H9 (cell line): ENCODE results near the gene KCND1. TPM values are rescaled to one million over a fixed set of nuclear protein-coding genes. Genes with fewer than 3 reads are reported as not detected.

Source experiments
- DNase-seq: peaks from one replicate; pipeline ENCODE4 v3.0.0-alpha.2; 2017
- H2AFZ ChIP-seq: one replicate; pipeline ENCODE4 v1.6.1; 2013; ENCODE audit warnings: mild to moderate bottlenecking, low read length, control low read depth, moderate library complexity
- H2AK5ac ChIP-seq: 2 replicates; pipeline ENCODE4 v1.6.1; 2013; ENCODE audit warnings: low read length, control low read depth, mixed read lengths; ENCODE audit not compliant: insufficient read length
- H2BK120ac ChIP-seq: one replicate; pipeline ENCODE4 v1.6.1; 2013; ENCODE audit warnings: low read depth, mild to moderate bottlenecking, low read length, control low read depth, inconsistent platforms; ENCODE audit not compliant: poor library complexity, severe bottlenecking
- H2BK12ac ChIP-seq: 2 replicates; pipeline ENCODE4 v1.6.1; 2013; ENCODE audit warnings: low read length, control low read depth, mixed read lengths, low read depth; ENCODE audit not compliant: insufficient read length
- H2BK15ac ChIP-seq: 2 replicates; pipeline ENCODE4 v1.6.1; 2013; ENCODE audit warnings: low read depth, low read length, control low read depth
- H2BK20ac ChIP-seq: one replicate; pipeline ENCODE4 v1.6.1; 2013; ENCODE audit warnings: low read depth, mild to moderate bottlenecking, low read length, control low read depth, inconsistent platforms; ENCODE audit not compliant: poor library complexity, severe bottlenecking
- H2BK5ac ChIP-seq: 2 replicates; pipeline ENCODE4 v1.6.1; 2013; ENCODE audit warnings: low read length, control low read depth, mixed read lengths; ENCODE audit not compliant: insufficient read length
- H3K14ac ChIP-seq: 2 replicates; pipeline ENCODE4 v1.6.1; 2013; ENCODE audit warnings: low read length, control low read depth; ENCODE audit not compliant: insufficient read depth
- H3K18ac ChIP-seq: 2 replicates; pipeline ENCODE4 v1.6.1; 2013; ENCODE audit warnings: low read depth, mild to moderate bottlenecking, mixed read lengths, low read length, control low read depth; ENCODE audit not compliant: insufficient read length
- H3K23ac ChIP-seq: 2 replicates; pipeline ENCODE4 v1.6.1; 2013; ENCODE audit warnings: low read length, control low read depth, mixed read lengths, low read depth; ENCODE audit not compliant: insufficient read length
- H3K23me2 ChIP-seq: 2 replicates; pipeline ENCODE4 v1.6.1; 2013; ENCODE audit warnings: low read depth, mild to moderate bottlenecking, mixed read lengths, low read length, control low read depth; ENCODE audit not compliant: insufficient read length, poor library complexity, severe bottlenecking
- H3K27ac ChIP-seq: 2 replicates; pipeline ENCODE4 v1.5.1; 2013; ENCODE audit warnings: low read length, control low read depth, mixed read lengths, low read depth; ENCODE audit not compliant: insufficient read length
- H3K27me3 ChIP-seq: 2 replicates; pipeline ENCODE4 v1.6.1; 2013; ENCODE audit warnings: low read length, control low read depth, inconsistent platforms; ENCODE audit not compliant: insufficient read depth
- H3K4ac ChIP-seq: 2 replicates; pipeline ENCODE4 v1.6.1; 2013; ENCODE audit warnings: low read depth, mild to moderate bottlenecking, control low read depth, inconsistent platforms, low read length, moderate library complexity
- H3K4me1 ChIP-seq: 2 replicates; pipeline ENCODE4 v1.6.1; 2013; ENCODE audit warnings: low read length, control low read depth, inconsistent platforms; ENCODE audit not compliant: insufficient read depth
- H3K4me2 ChIP-seq: 2 replicates; pipeline ENCODE4 v1.6.1; 2013; ENCODE audit warnings: low read length, control low read depth, mixed read lengths; ENCODE audit not compliant: insufficient read length, insufficient read depth
- H3K56ac ChIP-seq: 2 replicates; pipeline ENCODE4 v1.6.1; 2013; ENCODE audit warnings: low read depth, mild to moderate bottlenecking, mixed read lengths, low read length, control low read depth; ENCODE audit not compliant: insufficient read length
- H3K79me1 ChIP-seq: 2 replicates; pipeline ENCODE4 v1.6.1; 2013; ENCODE audit warnings: low read depth, mild to moderate bottlenecking, moderate library complexity, low read length, control low read depth, inconsistent platforms; ENCODE audit not compliant: insufficient read depth, poor library complexity, severe bottlenecking
- H3K79me2 ChIP-seq: 2 replicates; pipeline ENCODE4 v1.6.1; 2013; ENCODE audit warnings: low read length, control low read depth, inconsistent platforms; ENCODE audit not compliant: insufficient read depth
- H3K9ac ChIP-seq: 2 replicates; pipeline ENCODE4 v1.6.1; 2013; ENCODE audit warnings: low read length, control low read depth, mixed read lengths; ENCODE audit not compliant: insufficient read length; ENCODE audit errors: extremely low read depth
- H3K9me3 ChIP-seq: one replicate; pipeline ENCODE4 v1.6.1; 2013; ENCODE audit warnings: low read depth, low read length, inconsistent platforms; ENCODE audit not compliant: control insufficient read depth
- H3T11ph ChIP-seq: one replicate; pipeline ENCODE4 v1.6.1; 2013; ENCODE audit warnings: mild to moderate bottlenecking, low read length, control low read depth, inconsistent platforms
- H4K20me1 ChIP-seq: one replicate; pipeline ENCODE4 v1.6.1; 2013; ENCODE audit not compliant: control insufficient read depth, insufficient read length, insufficient read depth
- H4K5ac ChIP-seq: 2 replicates; pipeline ENCODE4 v1.6.1; 2013; ENCODE audit warnings: low read depth, mild to moderate bottlenecking, mixed read lengths, low read length, control low read depth; ENCODE audit not compliant: insufficient read length
- H4K8ac ChIP-seq: replicated peaks from 2 replicates; pipeline ENCODE4 v1.6.1; 2013; ENCODE audit warnings: low read length, control low read depth, mixed read lengths, low read depth; ENCODE audit not compliant: insufficient read length
- H4K91ac ChIP-seq: 2 replicates; pipeline ENCODE4 v1.6.1; 2013; ENCODE audit warnings: low read depth, mild to moderate bottlenecking, moderate library complexity, mixed read lengths, low read length, control low read depth; ENCODE audit not compliant: insufficient read length
- H3K27ac Mint-ChIP-seq, 3 experiments: 2 replicates in 2 of 3; 3 replicates in 1 of 3; pipeline ENCODE4 v1.8.0; 2020 to 2021; ENCODE audit warnings: mixed read lengths in 3 of 3, mild to moderate bottlenecking in 1 of 3, moderate library complexity in 1 of 3
- H3K27me3 Mint-ChIP-seq: 2 replicates; pipeline ENCODE4 v1.8.0; 2021; ENCODE audit warnings: low read depth, mild to moderate bottlenecking, moderate library complexity, mixed read lengths
- H3K36me3 Mint-ChIP-seq, 3 experiments: 2 replicates in 2 of 3; 3 replicates in 1 of 3; pipeline ENCODE4 v1.8.0; 2020 to 2021; ENCODE audit warnings: low read depth in 3 of 3, mixed read lengths in 3 of 3; ENCODE audit not compliant: insufficient read depth in 1 of 3
- H3K4me1 Mint-ChIP-seq, 2 experiments: 2 replicates each; pipeline ENCODE4 v1.8.0; 2020; ENCODE audit warnings: mixed read lengths in 2 of 2
- H3K4me3 Mint-ChIP-seq, 2 experiments: 2 replicates in 1 of 2; 3 replicates in 1 of 2; pipeline ENCODE4 v1.8.0; 2020 to 2021; ENCODE audit warnings: mild to moderate bottlenecking in 2 of 2, mixed read lengths in 2 of 2, moderate library complexity in 1 of 2
- H3K9me3 Mint-ChIP-seq, 2 experiments: 2 replicates in 1 of 2; 3 replicates in 1 of 2; pipeline ENCODE4 v1.8.0; 2020; ENCODE audit warnings: mild to moderate bottlenecking in 2 of 2, mixed read lengths in 2 of 2, moderate library complexity in 1 of 2
- WGBS: extraction: QIAGEN DNeasy Blood & Tissue Kit; methylation state at CpG from one replicate; pipeline ENCODE4 v1.1.7; 2013; ENCODE audit warnings: missing lambda C conversion rate, low lambda C conversion rate, mixed read lengths; ENCODE audit not compliant: insufficient read length; ENCODE audit errors: extremely low coverage; 5-methylcytosine and 5-hydroxymethylcytosine counted together
- total RNA-seq: library from RNA; stranded (reverse); gene quantifications from 2 replicates; pipeline ENCODE4 v1.2.1, GENCODE V29; 2021
- TF ChIP-seq, protein P1 (sequence below): fragments of 200-600 bp; sonication (generic); conservative IDR thresholded peaks from 3 replicates; pipeline ENCODE4 v1.8.0; 2021; ENCODE audit warnings: antibody characterized with exemption, mild to moderate bottlenecking

KCND1 gene
- total RNA-seq, 1 experiment from 2014 or later: 5.7 TPM

GRCh38 chrX:48933757-48934156 lies 37.9 kb downstream of the KCND1 start:
- TF ChIP-seq, protein P1, sequence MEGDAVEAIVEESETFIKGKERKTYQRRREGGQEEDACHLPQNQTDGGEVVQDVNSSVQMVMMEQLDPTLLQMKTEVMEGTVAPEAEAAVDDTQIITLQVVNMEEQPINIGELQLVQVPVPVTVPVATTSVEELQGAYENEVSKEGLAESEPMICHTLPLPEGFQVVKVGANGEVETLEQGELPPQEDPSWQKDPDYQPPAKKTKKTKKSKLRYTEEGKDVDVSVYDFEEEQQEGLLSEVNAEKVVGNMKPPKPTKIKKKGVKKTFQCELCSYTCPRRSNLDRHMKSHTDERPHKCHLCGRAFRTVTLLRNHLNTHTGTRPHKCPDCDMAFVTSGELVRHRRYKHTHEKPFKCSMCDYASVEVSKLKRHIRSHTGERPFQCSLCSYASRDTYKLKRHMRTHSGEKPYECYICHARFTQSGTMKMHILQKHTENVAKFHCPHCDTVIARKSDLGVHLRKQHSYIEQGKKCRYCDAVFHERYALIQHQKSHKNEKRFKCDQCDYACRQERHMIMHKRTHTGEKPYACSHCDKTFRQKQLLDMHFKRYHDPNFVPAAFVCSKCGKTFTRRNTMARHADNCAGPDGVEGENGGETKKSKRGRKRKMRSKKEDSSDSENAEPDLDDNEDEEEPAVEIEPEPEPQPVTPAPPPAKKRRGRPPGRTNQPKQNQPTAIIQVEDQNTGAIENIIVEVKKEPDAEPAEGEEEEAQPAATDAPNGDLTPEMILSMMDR: no peak
- Histone ChIP-seq H3K4ac (no peak overlapping the region), H4K20me1 (no peaks in the 10 kb centered on the region), H3K23me2 (no peaks in the 10 kb centered on the region), H2BK120ac (no peak overlapping the region), H3K79me1 (no peaks in the 10 kb centered on the region), H3T11ph (no peak overlapping the region), H4K5ac (no peak overlapping the region), H3K9me3 (no peaks in the 10 kb centered on the region), H2BK5ac (no peak overlapping the region), H3K14ac (no peak overlapping the region), H3K4me2 (no peak overlapping the region), H3K9ac (no peak overlapping the region), H3K27me3 (no peaks in the 10 kb centered on the region), H4K8ac (no peak overlapping the region), H2AFZ (no peak overlapping the region), H3K4me1 (peaks cover 4% of the 10 kb centered on the region; the same call in 1 of the 2 replicates), H3K18ac (no peak overlapping the region), H3K56ac (no peak overlapping the region), H3K79me2 (peaks cover 3% of the 10 kb centered on the region; the same call in 1 of the 2 replicates), H2AK5ac (no peak overlapping the region), H2BK15ac (no peak overlapping the region), H3K27ac (no peak overlapping the region), H2BK12ac (no peak overlapping the region), H2BK20ac (no peak overlapping the region), H3K23ac (no peak overlapping the region), H4K91ac (no peak overlapping the region)
- no peak overlapping the region for H3K4me3 Mint-ChIP-seq
- H3K27me3 Mint-ChIP-seq: no peaks in the 10 kb centered on the region; the same call in 1 of the 2 replicates
- no CpG with 5 or more reads among the region's 2 CpGs for WGBS
- peaks cover 34 to 60% (median 45%) of the 10 kb centered on the region in 3 experiments for H3K36me3 Mint-ChIP-seq
- H3K4me1 Mint-ChIP-seq: peaks cover 11 to 20% of the 10 kb centered on the region in 2 experiments
- peaks cover 60 to 65% of the 10 kb centered on the region in 2 experiments for H3K9me3 Mint-ChIP-seq
- H3K27ac Mint-ChIP-seq: no peak overlapping the region
- DNase-seq: no peak
